Measurements from ENCODE around the gene PVR. TPM values are rescaled to one million over a fixed set of nuclear protein-coding genes. Genes with fewer than 3 reads are reported as not detected.
A peak's percentile ranks its signal among the peaks of the same experiment; 100 is the strongest.

PVR gene
- total and polyA plus RNA-seq, 9 of the 15 experiments (the other 6 are each of a cell fraction or from before 2014, with no cell fraction given) = 0.89 to 14.5 (median 9.8) TPM

DNA sequence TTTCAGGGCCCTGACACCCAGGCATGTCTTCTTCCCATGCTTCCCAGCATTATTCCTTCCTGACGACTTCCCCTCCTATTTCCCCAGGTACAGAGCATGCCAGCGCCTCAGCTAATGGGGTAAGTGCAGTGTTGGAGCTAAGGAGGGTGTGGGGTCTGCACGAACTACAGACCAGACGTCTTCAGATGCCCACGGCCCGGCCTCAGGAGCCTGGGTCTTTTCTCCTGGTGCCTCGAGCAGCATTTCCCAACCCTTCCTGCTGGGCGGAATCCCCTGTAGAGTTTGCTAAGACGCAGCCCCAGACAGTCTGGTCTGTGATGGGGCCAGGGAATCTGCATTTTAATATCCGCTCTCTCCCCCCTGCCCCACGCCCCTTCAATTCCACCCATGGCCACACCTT is 17.5 kb downstream of the PVR start:
- Histone ChIP-seq H3K4me3 (no peak overlapping the region), H3K9ac (ENCODE audit: insufficient read depth in 1 of 2, low read depth in 2 of 2, low read length in 2 of 2) (peak overlapping the region in 1 of 2 experiments; percentile 3; a peak in 1 of 4 replicates), H4K20me1 (replicated peaks; ENCODE audit: control insufficient read depth, insufficient read depth, low read length) (no peaks in the 10 kb centered on the region), H3K36me3 (ENCODE audit: control insufficient read depth, insufficient read depth, low read length) (peaks cover 22% of the 10 kb centered on the region; the same call in 2 of the 3 replicates), H3K79me2 (ENCODE audit: control insufficient read depth, insufficient read depth, low read length) (no peaks in the 10 kb centered on the region), H3K9me3 (replicated peaks; ENCODE audit: control insufficient read depth, insufficient read depth, low read depth, low read length) (no peaks in the 10 kb centered on the region), H3K4me1 (replicated peaks in 1 of 2; ENCODE audit: control insufficient read depth in 2 of 2, insufficient read depth in 2 of 2, low read length in 2 of 2) (peaks cover 0 to 9% of the 10 kb centered on the region in 2 experiments), H3K9me1 (ENCODE audit: control insufficient read depth, insufficient read depth, low read length) (no peaks in the 10 kb centered on the region), H2AFZ (ENCODE audit: low read depth, low read length) (no peak overlapping the region), H3K4me2 (ENCODE audit: insufficient read depth, low read length) (no peak overlapping the region), H3K27me3 (ENCODE audit: control insufficient read depth in 2 of 2, insufficient read depth in 2 of 2, low read length in 2 of 2) (no peaks in the 10 kb centered on the region), H3K27ac (ENCODE audit: extremely low read depth, low read depth, low read length) (no peak overlapping the region)
- CTCF ChIA-PET (ENCODE audit: low intra/inter-chr PET ratio) = interaction anchor here (0.6 kb wide), 1 partner anchor 102 kb away, joined by 3 read pairs; no protein-coding TSS in a partner anchor
- 77% methylated on average over 9 of the region's 11 CpGs for WGBS (ENCODE audit: insufficient coverage, low coverage, missing lambda C conversion rate)
- no TSS peak for BruUV-seq (replicated peaks)
- no peak for TF ChIP-seq ZNF764 (CRISPR knock-in tag; IDR thresholded peaks at IDR 0.05; ENCODE audit: low read depth)
- no peak for TF ChIP-seq EHMT2 (IDR thresholded peaks at IDR 0.05)
- no peak for TF ChIP-seq SRSF1 (IDR thresholded peaks at IDR 0.05; ENCODE audit: low read depth, low read length)
- no peak for TF ChIP-seq KAT2B (IDR thresholded peaks at IDR 0.05; ENCODE audit: low read depth, low read length)
- no peak for TF ChIP-seq ZNF408 (CRISPR knock-in tag; IDR thresholded peaks at IDR 0.05; ENCODE audit: low read depth)
- no peak for TF ChIP-seq RFX5 (IDR thresholded peaks at IDR 0.05; ENCODE audit: low read depth, low read length)
- TF ChIP-seq PPARD (CRISPR knock-in tag; IDR thresholded peaks at IDR 0.05) = no peak
- TF ChIP-seq ZNF668 (CRISPR knock-in tag; IDR thresholded peaks at IDR 0.05) = no peak
- TF ChIP-seq TSC22D4 (tag; IDR thresholded peaks at IDR 0.05) = no peak
- TF ChIP-seq RBM34 (IDR thresholded peaks at IDR 0.05; ENCODE audit: borderline replicate concordance, insufficient read depth, low read length) = no peak
- no peak for TF ChIP-seq KLF1 (tag; IDR thresholded peaks at IDR 0.05)
- no peak for TF ChIP-seq PRPF4 (IDR thresholded peaks at IDR 0.05; ENCODE audit: insufficient read depth, low read depth, low read length, poor library complexity, severe bottlenecking)
- no peak for TF ChIP-seq SMAD3 (CRISPR knock-in tag; conservative IDR thresholded peaks at IDR 0.05)
- no peak for TF ChIP-seq POLR2AphosphoS5 (IDR thresholded peaks at IDR 0.05; ENCODE audit: control insufficient read depth, insufficient read depth, low read depth, low read length)
- no peak for FAIRE-seq
- POLR2A ChIA-PET = interaction anchor here (1.0 to 1.2 kb wide), 3 partner anchors 13 to 84 kb away, joined by 3 read pairs; no protein-coding TSS in a partner anchor
- intact Hi-C loops (cut with micrococcal nuclease) = no loop called here
- ATAC-seq = no peak
- in situ Hi-C loops (cut with MboI) = no loop called here
- no peak for DNase-seq (ENCODE audit: extremely low read depth in 1 of 4, low spot score in 3 of 4)
